A204.1 (cell line): ENCODE measurements around the gene DMD.
"Not testable (repeated sequence)": the region's sequence is repeated elsewhere in the genome, so short reads cannot be mapped to it uniquely, and the experiment has no call there.

Source experiments
- FAIRE-seq: peaks from 2 replicates; lab custom pipeline; 2012; peaks lifted over from hg19 to GRCh38; lab: Jason Lieb, UNC

DMD gene

DNA sequence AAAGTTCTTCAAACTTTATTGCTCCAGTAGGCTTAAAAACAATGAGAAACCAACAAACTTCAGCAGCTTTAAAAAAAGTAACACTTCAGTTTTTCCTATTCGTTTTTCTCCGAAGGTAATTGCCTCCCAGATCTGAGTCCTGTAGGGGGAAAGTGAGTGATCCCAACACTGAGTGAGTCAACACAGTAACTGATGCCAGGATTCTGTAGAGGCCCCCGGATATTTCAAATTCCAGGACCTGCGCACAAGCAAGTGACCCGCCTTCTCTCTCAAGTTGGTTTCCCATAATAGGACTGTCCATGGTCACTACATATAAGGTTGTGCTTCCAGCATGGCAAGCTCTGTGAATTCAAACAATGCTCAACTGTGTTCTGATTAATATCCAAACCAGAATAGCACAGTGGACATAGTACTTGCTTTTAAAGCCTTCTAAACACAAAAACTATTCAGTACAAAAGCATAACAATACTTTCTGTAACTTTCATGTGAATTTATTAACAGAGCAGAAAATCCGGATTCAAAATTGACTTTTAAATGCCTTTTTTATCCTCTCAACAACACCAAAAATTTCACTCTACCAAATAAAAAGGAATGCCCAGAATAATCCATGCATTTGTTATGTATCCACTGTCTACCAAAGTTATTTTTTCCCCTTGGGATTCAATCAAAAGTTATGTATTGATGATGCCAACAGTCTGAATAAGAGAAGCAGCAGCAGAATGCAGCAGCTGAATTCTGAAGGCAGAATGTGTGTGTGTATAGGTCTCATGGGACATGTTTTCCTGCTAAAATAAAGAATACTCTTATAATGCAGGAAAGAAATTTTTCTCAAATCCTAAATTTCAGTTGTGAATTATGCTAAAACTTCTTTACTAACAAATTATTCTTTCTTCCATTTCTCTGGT lies at the start of gene DMD:
TSS of gene DMD (minus strand) at position 194 of the 905 bp plus-strand sequence. CDS start 237 bp downstream, outside the sequence.
- FAIRE-seq: no peak

- no peak for FAIRE-seq
Observed at GRCh38 chrX:33252306-33252825, 41.0 kb upstream of the DMD start.

DNA sequence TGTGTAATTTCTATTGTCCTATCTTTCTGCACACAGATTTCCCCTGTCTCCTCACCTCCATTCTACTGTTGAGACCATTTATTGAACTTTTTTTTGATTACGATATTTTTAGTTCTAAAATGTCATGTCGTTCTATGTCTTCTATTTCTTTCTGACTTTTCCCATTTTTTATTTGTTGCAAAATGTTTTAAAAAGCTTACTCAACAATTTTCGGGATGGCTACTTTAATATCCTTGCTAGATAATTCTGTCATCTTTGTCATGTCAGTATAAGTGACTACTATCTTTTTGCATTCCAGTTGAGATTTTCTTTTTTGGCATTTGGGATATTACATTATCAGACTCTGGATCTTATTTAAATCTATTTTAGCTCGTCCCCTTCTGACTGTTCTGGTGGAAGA lies 7.5 kb upstream of the DMD start:
- no peak for FAIRE-seq

- no peak for FAIRE-seq
Observed at GRCh38 chrX:33210156-33210555, 1.2 kb downstream of the DMD start.

- FAIRE-seq: no peak
Observed at GRCh38 chrX:33207056-33207455, 4.3 kb downstream of the DMD start.

DNA sequence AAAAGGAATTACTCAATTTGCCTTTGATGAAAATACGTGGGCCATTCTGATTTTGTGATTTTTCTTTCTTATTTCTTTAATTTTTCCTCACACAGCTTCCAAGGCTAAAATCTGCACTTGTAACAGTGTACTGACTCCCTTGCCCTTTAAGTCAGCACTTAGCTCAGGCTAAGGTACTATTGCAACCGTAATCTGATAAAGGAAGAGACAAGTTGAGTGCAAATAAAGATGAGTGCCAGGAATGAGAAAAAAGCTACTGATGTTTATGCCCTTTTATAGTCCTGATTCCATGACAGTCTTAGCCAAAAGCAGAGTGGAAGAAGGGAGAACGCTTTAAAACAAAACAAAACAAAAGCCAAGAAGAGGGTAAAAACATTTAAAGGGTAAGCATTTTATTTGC lies 6.0 kb downstream of the DMD start:
- no peak for FAIRE-seq

- FAIRE-seq: no peak
Observed at GRCh38 chrX:33204889-33205288, 6.5 kb downstream of the DMD start.

- FAIRE-seq: no peak
Observed at GRCh38 chrX:33198561-33199279, 12.6 kb downstream of the DMD start.

- no peak for FAIRE-seq
Observed at GRCh38 chrX:33195698-33196097, 15.7 kb downstream of the DMD start.

GRCh38 chrX:33194876-33195433 lies 16.4 kb downstream of the DMD start:
- no peak for FAIRE-seq

DNA sequence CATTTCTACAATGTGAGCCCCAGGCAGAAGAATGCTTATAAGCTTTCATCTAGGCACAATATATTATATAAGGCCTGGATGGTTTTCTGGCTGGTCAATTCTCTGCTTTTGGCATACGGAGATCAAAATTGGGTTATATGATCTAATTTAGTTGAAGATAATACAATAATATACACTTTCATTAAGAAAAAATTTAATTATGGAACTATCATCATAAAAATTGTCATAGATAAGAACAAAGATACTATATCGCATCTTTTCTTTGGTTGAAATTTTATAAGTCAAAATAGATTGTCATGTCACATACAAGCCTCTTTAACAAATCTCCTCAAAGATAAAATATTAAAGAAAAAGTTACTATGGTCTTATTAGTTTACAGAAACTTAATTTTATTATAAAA lies 17.1 kb downstream of the DMD start:
- FAIRE-seq: no peak

GRCh38 chrX:33190016-33190415 lies 21.3 kb downstream of the DMD start:
- no peak for FAIRE-seq

DNA sequence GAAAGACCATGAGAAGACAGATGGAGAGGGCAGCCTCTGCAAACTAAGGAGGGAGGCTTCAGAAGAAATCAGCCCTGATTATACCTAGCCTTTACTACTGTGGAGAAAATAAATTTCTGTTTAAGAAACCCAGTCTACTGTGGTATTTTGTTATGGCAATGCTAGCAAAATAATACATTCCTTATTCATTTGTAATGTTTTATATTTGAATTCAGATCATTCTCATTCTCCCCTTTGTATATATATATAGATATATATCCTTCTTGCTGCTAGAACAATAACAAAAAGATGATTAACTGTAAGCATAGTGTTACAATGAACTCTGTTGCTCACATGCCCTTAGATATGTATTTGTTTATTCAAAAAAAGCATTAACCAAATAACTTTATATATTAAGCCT lies 22.5 kb downstream of the DMD start:
- no peak for FAIRE-seq

DNA sequence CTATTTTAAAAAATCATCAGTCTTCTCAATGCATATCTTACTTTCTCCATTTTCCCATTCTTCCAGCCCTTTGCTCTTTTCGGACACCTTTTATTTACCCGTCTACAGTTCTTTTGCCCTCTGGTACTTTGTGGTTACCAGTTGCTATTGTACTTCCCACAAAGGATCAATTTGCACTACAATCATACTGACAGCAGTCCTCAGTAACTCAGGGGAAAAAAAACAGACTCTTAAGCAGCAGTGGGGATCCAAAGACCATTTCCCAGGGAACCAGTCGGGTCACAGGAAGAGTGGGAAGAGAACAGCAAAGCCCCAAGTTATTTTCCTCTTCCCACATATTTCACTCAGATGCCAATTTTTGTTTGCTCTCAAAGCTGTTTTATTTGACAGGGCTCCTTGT lies 23.1 kb downstream of the DMD start:
- FAIRE-seq: no peak

DNA sequence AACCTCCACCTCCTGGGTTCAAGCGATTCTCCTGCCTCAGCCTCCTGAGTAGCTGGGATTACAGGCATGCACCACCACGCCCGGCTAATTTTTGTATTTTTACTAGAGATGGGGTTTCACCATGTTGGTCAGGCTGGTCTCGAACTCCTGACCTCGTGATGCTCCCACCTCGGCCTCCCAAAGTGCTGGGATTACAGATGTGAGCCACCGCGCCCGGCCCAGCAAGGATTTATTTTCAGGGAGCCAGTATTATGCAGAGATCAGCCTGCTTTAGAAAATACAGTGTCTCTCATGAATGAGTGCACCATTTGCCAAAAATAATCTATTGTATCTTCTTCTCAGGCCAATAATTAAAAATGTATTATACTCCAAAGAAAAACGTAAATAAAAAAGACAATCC lies 26.5 kb downstream of the DMD start:
- not testable (repeated sequence) for FAIRE-seq

GRCh38 chrX:33183361-33183760 lies 28.0 kb downstream of the DMD start:
- FAIRE-seq: no peak

DNA sequence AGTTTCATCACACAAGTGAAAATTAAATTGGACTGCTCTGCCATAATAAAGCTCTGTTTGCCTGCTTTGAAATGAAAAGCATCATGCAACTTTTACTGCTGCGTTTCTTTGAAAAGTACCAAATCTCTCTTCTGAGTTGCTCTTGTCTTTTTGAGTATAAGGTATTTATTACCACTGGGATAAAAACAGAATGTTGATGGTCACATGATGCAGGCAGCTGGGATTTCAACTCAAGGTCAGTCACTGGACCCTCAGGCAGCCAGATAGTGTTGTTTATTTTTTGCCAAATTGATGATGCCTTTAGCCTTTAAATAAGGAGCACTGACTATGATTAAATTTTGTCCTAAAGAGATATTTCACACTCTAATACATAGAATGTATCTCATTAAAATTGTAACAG lies 32.7 kb downstream of the DMD start:
- no peak for FAIRE-seq

DNA sequence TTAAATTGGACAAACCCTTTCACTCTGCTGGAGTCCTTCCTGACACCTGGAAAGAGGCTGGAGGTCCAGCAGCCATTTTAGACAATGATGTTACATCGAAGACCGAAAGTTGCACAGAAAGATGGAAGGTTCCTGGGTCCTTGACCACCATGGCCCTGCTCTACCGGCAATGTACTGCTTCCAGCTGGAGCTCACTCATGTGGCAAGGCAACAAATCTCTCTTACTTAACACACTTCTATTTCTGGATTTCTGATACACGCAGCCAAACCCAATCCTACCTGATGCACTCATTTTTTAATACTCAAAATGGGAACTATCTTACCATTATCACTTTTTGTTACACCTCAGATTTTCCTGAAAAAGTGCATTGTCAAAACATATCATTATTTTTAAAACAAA lies 33.1 kb downstream of the DMD start:
- no peak for FAIRE-seq

DNA sequence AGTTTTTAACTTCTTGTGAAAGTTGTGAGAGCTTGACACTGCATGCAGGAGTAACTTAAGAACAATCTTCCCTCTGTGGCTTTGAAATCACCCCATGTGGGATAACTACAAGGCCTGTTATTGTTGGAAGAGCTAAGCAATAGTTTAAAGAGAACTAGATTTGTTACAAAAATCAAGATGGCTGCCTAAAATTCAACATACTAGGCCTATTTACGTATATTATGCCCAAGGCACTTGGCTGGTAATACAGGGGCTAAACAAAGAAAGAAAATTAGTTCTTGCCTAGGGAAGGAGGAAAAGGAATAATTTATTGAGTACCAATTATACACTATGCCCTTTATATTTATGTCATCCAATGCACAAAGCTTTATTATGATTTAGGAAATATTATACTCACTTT lies 36.1 kb downstream of the DMD start:
- no peak for FAIRE-seq

DNA sequence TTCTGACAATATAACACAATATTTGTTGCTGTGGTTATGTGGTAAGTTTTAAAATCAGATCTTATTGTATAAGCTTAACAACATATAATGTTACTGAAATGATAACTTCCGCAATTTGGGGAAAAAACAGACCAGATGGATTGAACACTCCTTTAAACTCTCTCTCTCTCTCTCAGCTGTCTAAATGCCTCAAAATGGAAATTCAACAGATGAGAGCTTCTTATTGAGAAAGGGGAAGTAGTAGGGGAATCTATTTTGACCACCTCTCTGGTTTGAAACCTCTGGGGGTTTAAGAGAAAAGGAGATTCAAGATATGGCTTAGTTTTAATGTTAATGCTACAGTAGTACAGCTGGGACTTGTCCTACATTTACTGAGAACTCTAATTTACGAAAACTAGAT lies 40.3 kb downstream of the DMD start:
- FAIRE-seq: no peak

DNA sequence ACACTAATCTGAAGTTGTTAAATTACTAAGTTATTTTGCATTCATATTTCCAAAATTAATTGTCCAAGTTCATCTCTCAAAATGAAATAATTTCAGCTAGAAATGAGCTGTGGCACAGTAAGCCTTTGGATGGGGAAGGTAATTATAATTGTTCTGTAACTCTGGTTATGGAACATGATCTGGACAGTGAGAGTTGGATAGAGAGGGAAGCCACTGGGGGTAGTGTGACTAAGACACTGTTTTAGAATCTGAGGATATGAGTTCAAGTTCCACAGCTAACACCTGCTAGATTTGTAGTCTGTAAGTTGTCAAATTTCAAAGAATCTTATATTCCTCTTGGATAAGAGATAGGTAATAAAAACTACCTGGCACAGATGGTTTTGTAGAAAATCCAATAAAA lies 49.5 kb downstream of the DMD start:
- no peak for FAIRE-seq

- no peak for FAIRE-seq
Observed at GRCh38 chrX:33160273-33160672, 51.1 kb downstream of the DMD start.

DNA sequence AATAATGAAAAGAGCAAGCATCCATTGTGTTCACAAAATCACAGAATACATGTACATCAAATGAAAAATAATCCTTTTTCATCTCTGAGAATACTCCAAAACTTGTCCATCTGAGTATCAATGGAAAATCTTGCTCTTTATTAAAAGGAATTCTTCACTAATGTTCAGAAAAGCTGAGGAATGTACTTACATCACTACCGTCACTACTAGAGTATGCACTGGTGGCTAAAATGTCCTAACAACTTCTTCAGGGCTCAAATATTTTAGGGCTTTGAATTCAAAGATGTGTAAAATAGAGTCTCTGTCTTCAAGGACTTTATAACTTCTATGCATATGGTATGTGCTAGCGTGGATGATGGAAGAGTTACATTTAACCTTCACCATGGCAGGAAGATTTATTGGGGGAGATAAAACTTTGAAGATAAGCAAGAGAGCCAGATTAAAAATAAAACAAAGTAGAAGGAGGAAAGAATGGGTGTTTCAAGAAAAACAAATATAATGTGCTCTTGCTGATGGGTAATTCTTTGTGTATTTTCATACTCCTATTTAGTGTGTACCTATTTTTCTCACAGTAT lies 55.1 kb downstream of the DMD start:
- no peak for FAIRE-seq
